ENCODE data around the gene ETS2.

Gene ETS2

GRCh38 chr21:38813143-38813542 is 7.4 kb downstream of the ETS2 start:
- no peak for ATAC-seq
- TF ChIP-seq TOX (CRISPR knock-in tag; IDR thresholded peaks at IDR 0.05; ENCODE audit: borderline replicate concordance) (no peak), POU6F1 (CRISPR knock-in tag; IDR thresholded peaks at IDR 0.05; ENCODE audit: borderline replicate concordance, low read depth) (no peak), ZC3H10 (CRISPR knock-in tag; IDR thresholded peaks at IDR 0.05) (no peak), RARB (CRISPR knock-in tag; IDR thresholded peaks at IDR 0.05) (no peak), SNAI2 (CRISPR knock-in tag; IDR thresholded peaks at IDR 0.05) (no peak), ZNF70 (CRISPR knock-in tag; IDR thresholded peaks at IDR 0.05) (no peak), BACH2 (CRISPR knock-in tag; IDR thresholded peaks at IDR 0.05; ENCODE audit: borderline replicate concordance) (no peak), TCF4 (CRISPR knock-in tag; IDR thresholded peaks at IDR 0.05; ENCODE audit: borderline replicate concordance) (no peak), CREB5 (CRISPR knock-in tag; IDR thresholded peaks at IDR 0.05; ENCODE audit: low read depth) (no peak), ZFP3 (CRISPR knock-in tag; IDR thresholded peaks at IDR 0.05) (no peak), CSRNP3 (CRISPR knock-in tag; IDR thresholded peaks at IDR 0.05) (no peak), PPARA (CRISPR knock-in tag; IDR thresholded peaks at IDR 0.05; ENCODE audit: borderline replicate concordance) (no peak)
- TF ChIP-seq, protein P1, sequence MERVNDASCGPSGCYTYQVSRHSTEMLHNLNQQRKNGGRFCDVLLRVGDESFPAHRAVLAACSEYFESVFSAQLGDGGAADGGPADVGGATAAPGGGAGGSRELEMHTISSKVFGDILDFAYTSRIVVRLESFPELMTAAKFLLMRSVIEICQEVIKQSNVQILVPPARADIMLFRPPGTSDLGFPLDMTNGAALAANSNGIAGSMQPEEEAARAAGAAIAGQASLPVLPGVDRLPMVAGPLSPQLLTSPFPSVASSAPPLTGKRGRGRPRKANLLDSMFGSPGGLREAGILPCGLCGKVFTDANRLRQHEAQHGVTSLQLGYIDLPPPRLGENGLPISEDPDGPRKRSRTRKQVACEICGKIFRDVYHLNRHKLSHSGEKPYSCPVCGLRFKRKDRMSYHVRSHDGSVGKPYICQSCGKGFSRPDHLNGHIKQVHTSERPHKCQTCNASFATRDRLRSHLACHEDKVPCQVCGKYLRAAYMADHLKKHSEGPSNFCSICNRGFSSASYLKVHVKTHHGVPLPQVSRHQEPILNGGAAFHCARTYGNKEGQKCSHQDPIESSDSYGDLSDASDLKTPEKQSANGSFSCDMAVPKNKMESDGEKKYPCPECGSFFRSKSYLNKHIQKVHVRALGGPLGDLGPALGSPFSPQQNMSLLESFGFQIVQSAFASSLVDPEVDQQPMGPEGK (CRISPR knock-in tag; IDR thresholded peaks at IDR 0.05; ENCODE audit: borderline replicate concordance): no peak
- TF ChIP-seq, protein P2, sequence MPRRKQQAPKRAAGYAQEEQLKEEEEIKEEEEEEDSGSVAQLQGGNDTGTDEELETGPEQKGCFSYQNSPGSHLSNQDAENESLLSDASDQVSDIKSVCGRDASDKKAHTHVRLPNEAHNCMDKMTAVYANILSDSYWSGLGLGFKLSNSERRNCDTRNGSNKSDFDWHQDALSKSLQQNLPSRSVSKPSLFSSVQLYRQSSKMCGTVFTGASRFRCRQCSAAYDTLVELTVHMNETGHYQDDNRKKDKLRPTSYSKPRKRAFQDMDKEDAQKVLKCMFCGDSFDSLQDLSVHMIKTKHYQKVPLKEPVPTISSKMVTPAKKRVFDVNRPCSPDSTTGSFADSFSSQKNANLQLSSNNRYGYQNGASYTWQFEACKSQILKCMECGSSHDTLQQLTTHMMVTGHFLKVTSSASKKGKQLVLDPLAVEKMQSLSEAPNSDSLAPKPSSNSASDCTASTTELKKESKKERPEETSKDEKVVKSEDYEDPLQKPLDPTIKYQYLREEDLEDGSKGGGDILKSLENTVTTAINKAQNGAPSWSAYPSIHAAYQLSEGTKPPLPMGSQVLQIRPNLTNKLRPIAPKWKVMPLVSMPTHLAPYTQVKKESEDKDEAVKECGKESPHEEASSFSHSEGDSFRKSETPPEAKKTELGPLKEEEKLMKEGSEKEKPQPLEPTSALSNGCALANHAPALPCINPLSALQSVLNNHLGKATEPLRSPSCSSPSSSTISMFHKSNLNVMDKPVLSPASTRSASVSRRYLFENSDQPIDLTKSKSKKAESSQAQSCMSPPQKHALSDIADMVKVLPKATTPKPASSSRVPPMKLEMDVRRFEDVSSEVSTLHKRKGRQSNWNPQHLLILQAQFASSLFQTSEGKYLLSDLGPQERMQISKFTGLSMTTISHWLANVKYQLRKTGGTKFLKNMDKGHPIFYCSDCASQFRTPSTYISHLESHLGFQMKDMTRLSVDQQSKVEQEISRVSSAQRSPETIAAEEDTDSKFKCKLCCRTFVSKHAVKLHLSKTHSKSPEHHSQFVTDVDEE (CRISPR knock-in tag; IDR thresholded peaks at IDR 0.05): no peak

- no peak for ATAC-seq
- TF ChIP-seq ZNF8 (CRISPR knock-in tag; IDR thresholded peaks at IDR 0.05) (no peak), OSR1 (CRISPR knock-in tag; IDR thresholded peaks at IDR 0.05) (no peak), GLIS3 (CRISPR knock-in tag; IDR thresholded peaks at IDR 0.05) (no peak), BACH2 (CRISPR knock-in tag; IDR thresholded peaks at IDR 0.05; ENCODE audit: borderline replicate concordance) (no peak), SNAI2 (CRISPR knock-in tag; IDR thresholded peaks at IDR 0.05) (no peak), RARB (CRISPR knock-in tag; IDR thresholded peaks at IDR 0.05) (no peak)
- TF ChIP-seq, protein P2 (CRISPR knock-in tag; IDR thresholded peaks at IDR 0.05): no peak
These were observed 7.8 kb downstream of the ETS2 start for GRCh38 chr21:38813547-38813946.

All from SK-N-SH treated with all-trans-retinoic acid at 6 μM for 48 hours (cell line).